Muscle of leg (tissue), 11 donors: Measurements from ENCODE around the gene GABBR2. TPM values are rescaled to one million over a fixed set of nuclear protein-coding genes. Genes with fewer than 3 reads are reported as not detected.
A peak's percentile ranks its signal among the peaks of the same experiment; 100 is the strongest.

ENCODE experiments used
- DNase-seq: peaks from one replicate; pipeline ENCODE4 v3.0.0; 2013
- H3K27ac ChIP-seq: one replicate; pipeline ENCODE4 v1.5.1; 2013; ENCODE audit warnings: mild to moderate bottlenecking, low read length, control low read depth
- H3K27me3 ChIP-seq: one replicate; pipeline ENCODE4 v1.6.1; 2013; ENCODE audit warnings: low read length; ENCODE audit not compliant: control insufficient read depth, insufficient read depth
- H3K36me3 ChIP-seq: one replicate; pipeline ENCODE4 v1.6.1; 2013; ENCODE audit warnings: low read length; ENCODE audit not compliant: control insufficient read depth, insufficient read depth
- H3K4me1 ChIP-seq: one replicate; pipeline ENCODE4 v1.6.1; 2013; ENCODE audit warnings: low read length; ENCODE audit not compliant: control insufficient read depth, insufficient read depth
- H3K4me3 ChIP-seq: one replicate; pipeline ENCODE4 v1.5.1; 2013; ENCODE audit warnings: low read length, control low read depth
- H3K9me3 ChIP-seq: replicated peaks from 2 replicates; pipeline ENCODE4 v1.6.1; 2013; ENCODE audit warnings: low read depth, low read length; ENCODE audit not compliant: control insufficient read depth
- WGBS: methylation state at CpG from one replicate; pipeline ENCODE4 v1.1.5; 2013; ENCODE audit warnings: missing lambda C conversion rate; ENCODE audit not compliant: insufficient coverage; 5-methylcytosine and 5-hydroxymethylcytosine counted together
- polyA plus RNA-seq, 8 donors: library from polyadenylated mRNA; unstranded; fragments of 120-200 nt; gene quantifications; one replicate each; pipeline versions ENCODE4 v1.2.1 to v1.2.3, GENCODE V29; 2013; ENCODE audit warnings: inconsistent platforms in 1 of 8, low replicate concordance in 1 of 8; ENCODE audit not compliant: insufficient read length in 8 of 8, insufficient read depth in 1 of 8
- total RNA-seq: library from RNA; stranded (reverse); fragments of 120-200 nt; gene quantifications from one replicate; pipeline ENCODE4 v1.2.4, GENCODE V29; 2013

GABBR2 gene
- total and polyA plus RNA-seq, 9 donors = 0.35 to 1.6 (median 0.89) TPM

GRCh38 chr9:98724810-98725530, 16.2 kb upstream of the GABBR2 start:
- Histone ChIP-seq H3K27ac (no peak overlapping the region), H3K27me3 (peaks cover 9% of the 10 kb centered on the region), H3K4me3 (no peak overlapping the region), H3K9me3 (no peaks in the 10 kb centered on the region), H3K4me1 (no peaks in the 10 kb centered on the region), H3K36me3 (no peaks in the 10 kb centered on the region)
- DNase-seq = no peak
- WGBS = 54% methylated on average over 3 of the region's 5 CpGs

- no peaks in the 10 kb centered on the region for H3K36me3 ChIP-seq
- H3K4me3 ChIP-seq = no peak overlapping the region
- H3K9me3 ChIP-seq = no peaks in the 10 kb centered on the region
- no peak for DNase-seq
- no peak overlapping the region for H3K27ac ChIP-seq
- peaks cover 14% of the 10 kb centered on the region for H3K27me3 ChIP-seq
- 88% methylated on average over 2 of the region's 2 CpGs for WGBS
- H3K4me1 ChIP-seq = no peaks in the 10 kb centered on the region
These were observed 12.9 kb upstream of the GABBR2 start for GRCh38 chr9:98721643-98722042.

GRCh38 chr9:98720402-98720801, 11.7 kb upstream of the GABBR2 start:
- H3K27ac ChIP-seq = no peak overlapping the region
- H3K4me1 ChIP-seq = no peaks in the 10 kb centered on the region
- no peaks in the 10 kb centered on the region for H3K36me3 ChIP-seq
- DNase-seq = no peak
- no peak overlapping the region for H3K4me3 ChIP-seq
- no peaks in the 10 kb centered on the region for H3K9me3 ChIP-seq
- H3K27me3 ChIP-seq = peaks cover 14% of the 10 kb centered on the region
- WGBS = no CpG with 5 or more reads among the region's 4 CpGs

- Histone ChIP-seq H3K4me3 (no peak overlapping the region), H3K4me1 (no peaks in the 10 kb centered on the region), H3K27me3 (peaks cover 15% of the 10 kb centered on the region), H3K27ac (no peak overlapping the region), H3K36me3 (no peaks in the 10 kb centered on the region), H3K9me3 (no peaks in the 10 kb centered on the region)
- 80% methylated on average over 1 of the region's 2 CpGs for whole genome bisulfite sequencing
- no peak for DNase-seq
These were observed 10.3 kb upstream of the GABBR2 start for GRCh38 chr9:98719055-98719454.

- Histone ChIP-seq H3K9me3 (no peaks in the 10 kb centered on the region), H3K4me3 (no peak overlapping the region), H3K27ac (no peak overlapping the region), H3K27me3 (peaks cover 39% of the 10 kb centered on the region), H3K36me3 (no peaks in the 10 kb centered on the region), H3K4me1 (no peaks in the 10 kb centered on the region)
- WGBS = 80% methylated on average over 1 of the region's 1 CpG
- DNase-seq = no peak
These were observed 6.1 kb upstream of the GABBR2 start for GRCh38 chr9:98714833-98715232.

- no peak for DNase-seq
- peaks cover 48% of the 10 kb centered on the region for H3K27me3 ChIP-seq
These were observed 4.3 kb upstream of the GABBR2 start for GRCh38 chr9:98712987-98713386.

GRCh38 chr9:98709968-98710965, 1.5 kb upstream of the GABBR2 start:
- Histone ChIP-seq H3K36me3 (no peaks in the 10 kb centered on the region), H3K9me3 (no peaks in the 10 kb centered on the region), H3K4me1 (peaks cover 15% of the 10 kb centered on the region), H3K4me3 (no peak overlapping the region), H3K27me3 (peaks cover 68% of the 10 kb centered on the region), H3K27ac (no peak overlapping the region)
- 83% methylated on average over 9 of the region's 14 CpGs for WGBS
- DNase-seq = peak; percentile 75

More at GRCh38 chr9:98712987-98713386, 4.3 kb upstream of the GABBR2 start:
- no peaks in the 10 kb centered on the region for H3K9me3 ChIP-seq
- no peak overlapping the region for H3K4me3 ChIP-seq
- H3K27ac ChIP-seq = no peak overlapping the region
- H3K36me3 ChIP-seq = no peaks in the 10 kb centered on the region
- peaks cover 6% of the 10 kb centered on the region for H3K4me1 ChIP-seq

- H3K4me3 ChIP-seq = no peak overlapping the region
- H3K27me3 ChIP-seq = peaks cover 65% of the 10 kb centered on the region
- 2% methylated on average over 81 of the region's 89 CpGs for WGBS
- no peaks in the 10 kb centered on the region for H3K9me3 ChIP-seq
- H3K36me3 ChIP-seq = no peaks in the 10 kb centered on the region
- H3K4me1 ChIP-seq = peaks cover 15% of the 10 kb centered on the region
- DNase-seq = no peak
- no peak overlapping the region for H3K27ac ChIP-seq
These were observed 417 bp downstream of the GABBR2 start for GRCh38 chr9:98708103-98708932.

- H3K4me3 ChIP-seq = no peak overlapping the region
- peaks cover 15% of the 10 kb centered on the region for H3K4me1 ChIP-seq
- H3K27me3 ChIP-seq = peaks cover 67% of the 10 kb centered on the region
- DNase-seq = peak; percentile 68
- no peaks in the 10 kb centered on the region for H3K9me3 ChIP-seq
- no peak overlapping the region for H3K27ac ChIP-seq
- 4% methylated on average over 79 of the region's 79 CpGs for WGBS
- no peaks in the 10 kb centered on the region for H3K36me3 ChIP-seq
These were observed 1.3 kb downstream of the GABBR2 start for GRCh38 chr9:98707166-98708102.
